CD4-positive, alpha-beta T cell treated with Interleukin-17A for 4 hours (primary cell): ENCODE results near the gene CACNA1B.
"Not testable (repeated sequence)": the region's sequence is repeated elsewhere in the genome, so short reads cannot be mapped to it uniquely, and the experiment has no call there.

ENCODE experiments used
- DNase-seq: peaks from one replicate; pipeline ENCODE4 v3.0.0-alpha.2; 2020; ENCODE audit warnings: mixed read lengths

CACNA1B gene

DNA sequence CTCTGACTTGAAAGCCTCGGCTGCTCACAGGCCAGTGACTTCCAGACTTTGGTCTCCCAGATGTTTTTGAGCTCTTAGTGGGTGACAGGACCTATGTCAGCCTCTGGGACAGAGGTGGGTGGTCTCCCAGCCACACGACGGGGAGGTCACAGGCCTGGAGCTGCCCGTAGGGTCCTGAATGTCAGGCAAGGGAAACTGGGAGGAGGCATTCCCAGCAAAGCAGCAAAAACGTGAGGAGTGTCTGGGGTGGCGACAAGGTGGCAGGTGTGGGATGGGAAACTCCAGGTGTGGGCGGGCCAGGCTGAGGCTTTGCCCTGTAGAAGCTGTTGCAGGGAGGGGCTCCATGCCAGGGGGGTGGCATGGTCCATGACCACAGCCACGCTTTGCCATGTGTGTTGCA is 110.5 kb downstream of the CACNA1B start:
- DNase-seq = no peak

DNA sequence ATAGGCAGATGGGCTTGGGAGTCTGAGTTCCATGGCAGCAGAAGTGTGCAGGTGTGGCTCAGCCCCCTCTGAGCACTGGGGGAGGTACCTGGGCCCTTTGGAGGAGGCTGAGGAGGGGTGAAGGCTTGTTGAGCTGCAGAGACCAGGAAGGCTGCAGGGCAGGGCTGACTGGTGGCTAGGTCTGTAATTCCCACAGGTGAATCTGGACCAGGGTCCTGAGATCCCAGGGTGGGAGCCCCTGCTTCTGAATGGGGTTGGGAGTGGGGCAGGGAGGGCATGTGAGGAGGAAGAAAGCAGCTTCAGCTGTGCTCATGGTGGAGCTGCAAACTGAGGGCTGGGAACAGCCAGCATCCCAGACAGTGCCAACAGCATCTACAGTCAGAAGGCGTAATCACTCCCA is 111.1 kb downstream of the CACNA1B start:
- DNase-seq = no peak

DNA sequence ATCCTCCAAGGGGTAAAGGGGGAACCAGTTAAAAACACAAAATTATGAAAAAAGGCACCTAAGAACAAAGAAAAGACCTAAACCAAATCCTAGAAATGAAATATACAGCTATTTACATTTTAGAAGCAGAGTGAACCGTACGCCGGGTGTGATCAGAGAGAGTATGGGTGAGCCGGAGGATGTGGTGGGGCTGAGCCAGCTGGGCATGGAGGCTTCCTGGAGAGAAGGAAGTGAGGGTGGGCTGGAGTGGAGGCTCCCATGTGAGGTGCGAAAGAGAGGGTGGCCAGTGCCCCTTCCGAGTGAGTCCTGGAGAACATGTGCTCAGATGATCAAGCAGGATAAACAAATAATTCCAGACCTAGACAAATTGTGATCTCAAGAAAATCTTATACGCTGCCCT is 111.6 kb downstream of the CACNA1B start:
- no peak for DNase-seq

DNA sequence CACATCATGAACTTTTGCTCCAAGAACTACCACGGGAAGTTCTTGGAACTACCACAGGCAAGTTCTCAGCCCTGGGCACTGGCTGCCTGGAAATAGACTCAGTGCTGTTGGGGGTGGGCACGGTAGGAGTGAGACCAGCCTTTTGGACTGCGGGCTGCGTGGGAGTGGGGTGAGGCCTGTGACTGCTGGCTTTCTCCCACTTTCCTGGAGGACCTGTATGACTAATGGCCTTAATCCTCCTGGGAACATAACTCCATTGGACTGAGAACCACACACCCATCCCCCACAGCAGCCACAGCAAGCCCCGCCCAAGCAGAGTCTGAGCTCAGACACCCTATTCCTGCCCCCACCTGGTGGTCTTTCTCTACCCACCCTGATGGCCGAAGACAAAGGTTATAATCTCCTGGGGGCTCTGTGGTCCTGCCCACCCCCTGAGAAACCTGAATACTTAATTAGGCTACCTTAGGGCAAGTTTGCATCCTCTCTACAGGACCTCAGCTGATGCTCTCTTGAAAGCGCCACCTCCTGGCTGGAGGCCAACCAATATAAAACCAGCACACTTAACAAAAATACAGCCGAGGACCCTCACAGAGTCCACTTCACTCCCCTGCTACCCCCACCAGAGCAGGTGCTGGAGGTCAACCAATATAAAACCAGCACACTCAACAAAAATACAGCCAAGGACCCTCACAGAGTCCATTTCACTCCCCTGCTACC is 112.6 kb downstream of the CACNA1B start:
- DNase-seq = no peak

DNA sequence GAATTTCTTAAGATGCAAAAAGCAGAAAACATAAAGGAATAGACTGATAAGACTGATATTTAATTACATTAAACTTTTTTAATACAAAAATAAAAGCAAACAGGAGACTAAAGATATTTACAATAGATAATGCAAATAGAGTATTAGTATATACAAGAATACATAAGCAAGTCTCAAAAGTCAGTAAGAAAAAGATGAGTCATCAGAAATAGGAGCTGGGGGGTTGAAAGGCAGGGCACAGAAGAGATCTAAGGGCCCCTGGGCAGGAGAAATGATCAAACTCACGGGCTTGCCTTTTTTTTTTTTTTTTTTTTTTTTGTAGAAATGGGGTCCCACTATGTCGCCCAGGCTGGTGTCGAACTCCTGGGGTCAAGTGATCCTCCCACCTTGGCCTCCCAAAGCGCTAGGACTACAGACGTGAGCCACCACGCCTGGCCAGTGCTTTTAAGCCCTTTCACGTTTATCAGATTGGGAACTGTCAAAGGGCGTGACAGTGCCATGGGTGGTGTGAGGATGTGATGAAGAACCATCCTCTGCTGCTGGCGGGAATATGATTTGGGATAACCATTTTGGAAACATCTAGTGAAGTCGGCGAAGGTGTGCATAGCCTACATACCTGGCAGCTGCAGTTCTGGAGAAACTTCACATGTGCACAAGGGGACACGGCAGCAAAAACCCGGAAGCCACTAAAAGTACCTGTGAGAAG is 126.1 kb downstream of the CACNA1B start:
- DNase-seq = no peak

DNA sequence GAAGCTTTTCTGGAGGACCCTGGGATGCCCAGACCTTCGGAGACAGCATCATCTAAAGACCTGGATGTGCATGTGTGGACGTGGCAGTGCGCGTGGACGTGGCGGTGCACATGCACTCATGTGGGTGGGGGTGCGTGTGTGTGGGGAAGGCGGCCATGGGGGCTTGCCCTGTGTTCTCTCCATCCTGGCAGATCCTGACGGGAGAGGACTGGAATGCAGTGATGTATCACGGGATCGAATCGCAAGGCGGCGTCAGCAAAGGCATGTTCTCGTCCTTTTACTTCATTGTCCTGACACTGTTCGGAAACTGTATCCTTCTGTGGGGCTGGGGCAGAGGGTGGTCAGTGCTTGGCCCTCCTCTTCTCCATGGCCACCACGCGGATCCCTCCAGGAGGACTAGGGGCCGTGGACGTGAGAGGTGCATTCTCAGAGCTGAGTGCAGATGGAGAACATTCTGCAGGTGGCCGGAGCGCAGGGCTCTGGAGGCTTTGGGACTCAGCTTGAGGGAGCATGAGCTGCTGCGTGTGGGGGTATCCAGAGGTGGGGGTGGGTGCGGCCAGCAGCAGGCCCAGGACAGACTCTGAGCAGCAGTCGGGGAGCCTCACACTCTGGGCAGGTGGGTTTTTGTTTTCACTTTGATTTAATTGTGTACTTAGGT is 129.1 kb downstream of the CACNA1B start:
- DNase-seq = no peak

DNA sequence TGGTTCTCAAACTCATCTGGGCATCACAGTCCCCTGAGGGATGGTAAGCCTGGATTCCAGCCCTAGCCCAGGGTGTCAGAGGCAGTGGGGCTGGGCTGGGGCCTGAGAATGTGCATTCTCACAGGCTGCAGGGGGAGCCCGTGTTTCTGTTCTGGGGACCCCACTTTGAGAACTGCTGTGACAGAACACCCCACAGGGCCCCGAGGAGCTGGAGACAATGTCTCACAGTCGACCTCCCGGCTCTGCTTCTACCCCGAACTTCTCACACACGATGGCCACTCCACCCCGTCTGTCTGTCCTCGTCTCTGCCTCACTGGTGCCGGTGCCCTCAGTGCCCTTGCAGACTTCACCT is 130.0 kb downstream of the CACNA1B start:
- no peak for DNase-seq

DNA sequence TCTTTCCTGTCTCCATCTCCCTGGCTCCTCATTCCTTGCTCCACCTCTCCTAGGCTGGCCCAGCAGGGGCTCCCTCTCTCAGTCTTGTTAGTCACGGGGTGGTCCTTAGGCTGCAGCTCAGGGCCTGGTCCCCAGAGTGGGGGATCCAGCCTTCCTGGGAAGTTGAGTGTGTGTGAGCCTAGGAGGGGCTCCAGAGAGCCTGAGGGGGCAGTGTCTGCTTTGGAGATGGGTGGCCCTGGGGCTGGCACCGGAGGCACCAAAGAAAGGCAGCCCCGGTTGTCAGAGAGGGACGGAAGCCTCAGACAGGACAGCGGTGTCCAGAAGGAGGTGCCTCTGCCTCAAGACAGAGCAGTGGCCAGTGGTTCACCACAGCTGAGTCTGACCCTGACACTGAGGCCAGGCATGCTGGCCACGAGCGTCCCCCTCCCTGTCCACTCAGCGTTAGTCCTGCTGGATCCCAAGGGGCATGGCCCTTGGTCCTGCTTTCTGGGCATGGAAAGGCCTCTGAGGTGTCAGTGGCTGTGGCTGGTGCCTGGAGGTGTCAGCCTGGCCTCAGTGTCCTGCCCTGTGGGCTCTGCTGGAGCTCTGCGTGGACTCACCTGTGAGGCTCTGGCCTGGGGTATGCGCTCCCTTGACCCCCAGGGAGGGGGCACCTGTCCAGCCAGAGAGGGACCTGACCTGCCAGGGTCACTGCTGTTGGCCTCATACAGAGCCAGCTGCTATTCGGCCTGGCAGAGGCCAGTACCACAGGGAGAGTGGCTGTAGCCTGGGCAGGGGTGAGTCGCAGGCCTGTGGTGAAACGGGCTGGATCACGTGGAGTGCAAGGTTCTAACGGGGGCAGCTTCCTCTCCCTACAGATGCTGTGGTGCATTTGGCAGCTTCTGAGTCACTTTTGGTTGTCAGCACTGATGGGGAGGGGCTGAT is 130.6 kb downstream of the CACNA1B start:
- DNase-seq = no peak

DNA sequence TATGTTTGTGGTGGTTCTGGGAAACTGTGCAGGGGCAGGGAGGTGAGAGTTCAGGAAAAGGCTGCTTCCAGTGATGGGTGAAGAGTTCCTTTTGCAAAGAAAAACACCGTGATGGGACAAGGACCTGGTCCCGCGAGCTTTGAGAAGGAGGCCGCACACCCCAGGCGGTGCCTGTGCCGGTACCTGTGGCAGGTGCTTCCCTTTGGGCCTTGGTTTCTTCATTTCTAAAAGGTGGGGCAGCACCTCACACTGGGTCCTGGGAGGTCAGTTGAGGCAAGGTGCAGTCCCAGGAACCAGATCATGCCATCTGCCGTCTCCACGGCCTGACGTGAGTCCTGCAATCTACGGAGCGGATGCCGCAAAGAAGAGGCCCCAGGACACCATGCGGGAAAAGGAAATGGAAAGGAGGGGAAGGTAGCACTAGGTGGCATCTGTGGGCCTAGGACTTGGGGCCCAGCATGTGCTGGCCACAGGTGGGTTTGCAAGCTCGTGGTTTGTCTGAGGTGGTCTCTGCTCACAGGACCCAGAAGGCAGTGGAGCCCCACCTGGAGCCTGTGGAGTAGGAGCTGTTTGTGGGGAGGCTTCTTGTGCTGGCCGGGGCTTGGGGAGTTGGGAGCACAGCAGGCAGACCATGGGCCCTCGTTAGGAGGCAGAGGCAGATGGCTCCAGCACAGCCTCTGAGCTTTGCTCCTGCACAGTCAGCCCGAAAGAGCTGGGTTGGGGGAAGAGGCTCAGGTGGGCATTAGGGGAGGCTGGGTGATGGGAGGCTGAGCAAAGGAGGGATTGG is 131.6 kb downstream of the CACNA1B start:
- no peak for DNase-seq

DNA sequence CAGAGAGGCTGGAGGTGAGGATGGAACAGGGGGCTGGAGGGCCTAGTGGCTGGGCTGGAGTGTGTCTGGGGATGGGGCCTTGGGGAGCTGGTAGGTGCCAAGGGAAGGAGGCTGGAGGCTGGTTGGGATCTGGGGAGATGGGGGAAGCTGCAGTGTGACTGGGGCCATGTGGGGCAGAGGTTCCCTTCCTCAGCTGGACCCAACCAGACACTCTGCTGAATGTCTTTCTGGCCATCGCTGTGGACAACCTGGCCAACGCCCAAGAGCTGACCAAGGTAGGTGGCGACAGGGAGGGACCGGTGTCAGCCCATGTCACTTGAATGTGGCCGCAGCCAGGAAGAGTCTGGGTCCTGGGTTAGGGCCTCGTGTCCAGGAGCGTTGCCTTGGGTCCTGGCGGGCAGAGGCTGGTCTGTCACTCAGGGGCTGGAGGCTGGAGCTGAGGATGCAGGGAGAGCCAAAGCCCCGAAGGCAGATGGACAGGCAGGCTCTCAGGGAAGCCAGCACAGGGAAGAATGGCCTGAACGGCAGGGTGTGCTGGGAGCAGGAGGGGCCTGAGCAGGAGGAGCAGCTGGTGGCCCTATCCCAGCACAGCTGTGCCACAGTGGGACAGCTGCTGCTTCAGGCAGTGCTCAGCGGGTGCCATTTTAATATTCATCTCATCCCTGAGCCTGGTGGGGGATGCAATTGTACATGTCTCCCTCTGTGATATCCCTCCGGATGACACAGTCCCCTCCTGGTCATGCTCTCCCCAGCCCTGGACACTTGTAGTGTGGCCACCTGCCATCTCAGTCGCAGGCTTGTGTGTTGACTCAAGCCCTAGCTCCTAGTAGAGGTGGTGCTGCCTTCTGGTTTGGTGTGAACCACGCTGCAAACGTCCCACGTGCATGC is 132.5 kb downstream of the CACNA1B start:
- no peak for DNase-seq

DNA sequence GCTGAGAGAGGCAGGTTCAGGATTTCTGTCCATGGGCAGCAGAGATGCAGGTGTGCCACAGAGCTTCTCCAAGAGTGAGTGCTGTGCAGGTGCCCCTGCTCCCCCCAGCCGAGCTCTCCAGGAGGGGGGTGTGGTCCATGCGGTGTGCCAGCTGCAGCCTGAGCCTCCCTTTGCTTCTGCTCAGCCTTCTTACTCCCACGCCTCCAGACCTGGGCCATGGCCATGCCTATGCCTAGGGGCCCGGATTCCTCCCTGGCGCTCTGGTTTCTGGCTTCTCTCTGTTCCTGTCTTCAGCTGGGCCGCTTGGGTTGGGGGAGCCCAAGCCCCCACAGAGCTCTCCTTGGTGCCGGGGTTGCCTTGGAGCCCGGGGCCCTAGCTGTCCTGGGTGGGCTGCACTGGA is 133.3 kb downstream of the CACNA1B start:
- no peak for DNase-seq

DNA sequence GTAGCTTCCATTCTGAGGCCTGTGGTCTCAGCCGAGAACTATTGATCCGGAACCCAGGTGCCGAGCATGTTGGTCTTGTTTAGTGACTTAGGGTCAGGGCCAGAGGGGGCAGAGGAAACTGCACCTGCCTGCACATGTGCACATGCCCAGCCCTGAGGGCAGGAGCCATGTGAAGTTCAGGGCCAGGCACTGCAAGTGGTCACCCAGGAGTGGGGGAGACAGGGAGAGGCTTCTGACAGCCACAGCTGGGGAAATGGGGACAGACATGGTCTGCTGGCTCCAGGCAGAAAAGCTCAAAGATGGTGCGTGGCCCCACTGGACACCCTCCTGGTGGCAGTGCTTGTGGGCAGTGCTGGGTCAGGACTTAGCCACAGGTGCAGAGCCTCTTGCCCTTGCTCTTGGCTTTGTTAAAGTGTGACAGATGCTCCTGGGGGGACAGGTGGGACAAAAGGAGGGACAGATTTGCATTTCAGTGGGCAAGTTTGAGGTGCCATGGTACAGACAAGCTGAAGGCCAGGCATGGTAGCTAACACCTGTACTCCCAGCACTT is 134.4 kb downstream of the CACNA1B start:
- no peak for DNase-seq

DNA sequence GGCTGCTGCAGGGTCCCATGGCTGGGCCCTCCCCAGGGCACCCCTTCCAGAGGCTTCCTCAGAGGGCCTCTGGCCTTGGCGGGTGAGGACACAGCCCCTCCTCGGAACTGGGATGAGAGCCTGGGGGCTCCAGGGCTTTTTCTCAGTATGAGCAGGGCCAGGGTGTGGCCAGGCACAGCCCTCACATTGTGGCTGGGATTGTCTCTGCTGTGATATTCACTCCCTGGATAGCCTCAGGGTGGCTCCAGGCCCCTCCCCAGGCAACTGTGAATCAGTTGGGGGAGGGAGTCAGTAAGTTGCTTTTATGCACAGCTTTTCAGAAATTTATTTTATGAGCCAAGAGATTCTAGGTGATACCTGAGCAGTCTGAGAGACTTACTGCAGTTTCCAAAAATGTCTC is 135.7 kb downstream of the CACNA1B start:
- DNase-seq = no peak

DNA sequence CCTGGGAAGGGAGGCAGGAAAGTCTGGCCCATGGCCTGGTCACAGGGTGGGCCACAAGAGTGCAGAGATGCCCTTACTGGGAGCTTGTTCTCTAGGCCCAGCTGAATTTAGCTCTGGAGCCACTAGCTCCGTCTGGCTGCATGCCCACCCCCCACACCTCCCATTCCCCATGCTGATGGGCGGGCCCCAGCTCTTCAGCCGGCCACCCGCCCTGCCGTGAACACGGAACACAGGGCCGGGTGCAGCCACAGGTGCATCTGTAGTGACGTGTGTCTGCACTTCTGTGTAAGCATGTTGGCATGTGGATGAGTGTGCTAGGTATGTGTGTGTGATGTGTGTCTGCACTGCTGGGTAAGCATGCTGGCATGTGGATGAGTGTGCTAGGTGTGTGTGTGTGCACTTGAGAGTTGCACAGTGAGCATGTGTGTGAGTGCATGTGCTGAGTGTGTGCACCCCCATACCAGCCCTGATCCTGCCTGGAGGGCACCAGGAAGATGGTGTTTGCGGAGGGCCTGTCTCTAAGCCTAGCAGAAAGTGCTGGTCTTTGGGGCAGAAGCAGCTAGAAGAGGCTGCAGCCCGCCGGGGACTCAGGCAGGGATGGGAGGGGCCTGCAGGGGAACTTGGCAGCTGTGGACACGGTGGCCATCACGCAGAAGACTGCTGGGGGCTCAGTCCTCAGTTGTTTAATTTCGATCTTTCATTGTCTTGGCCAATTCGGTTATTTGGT is 136.4 kb downstream of the CACNA1B start:
- DNase-seq = no peak

DNA sequence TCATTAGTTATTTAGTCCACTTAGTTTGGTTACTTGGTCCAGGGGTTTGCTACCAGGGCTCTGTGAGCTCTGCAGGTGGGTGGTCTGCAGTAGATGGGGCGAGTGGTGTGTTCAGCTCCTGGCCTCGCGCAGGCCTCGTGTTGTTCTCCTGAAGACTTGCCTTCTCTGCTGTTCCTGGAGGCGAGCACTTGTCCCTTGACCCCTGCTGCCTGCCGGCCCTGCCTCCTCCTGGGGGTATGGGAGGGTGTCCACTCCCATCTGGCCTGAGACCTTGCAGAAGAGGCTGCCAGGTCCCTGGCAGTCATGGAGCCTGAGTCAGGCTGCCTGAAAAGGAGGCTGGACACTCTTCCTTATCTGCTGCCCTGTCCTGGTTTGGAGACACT is 137.0 kb downstream of the CACNA1B start:
- DNase-seq = no peak

DNA sequence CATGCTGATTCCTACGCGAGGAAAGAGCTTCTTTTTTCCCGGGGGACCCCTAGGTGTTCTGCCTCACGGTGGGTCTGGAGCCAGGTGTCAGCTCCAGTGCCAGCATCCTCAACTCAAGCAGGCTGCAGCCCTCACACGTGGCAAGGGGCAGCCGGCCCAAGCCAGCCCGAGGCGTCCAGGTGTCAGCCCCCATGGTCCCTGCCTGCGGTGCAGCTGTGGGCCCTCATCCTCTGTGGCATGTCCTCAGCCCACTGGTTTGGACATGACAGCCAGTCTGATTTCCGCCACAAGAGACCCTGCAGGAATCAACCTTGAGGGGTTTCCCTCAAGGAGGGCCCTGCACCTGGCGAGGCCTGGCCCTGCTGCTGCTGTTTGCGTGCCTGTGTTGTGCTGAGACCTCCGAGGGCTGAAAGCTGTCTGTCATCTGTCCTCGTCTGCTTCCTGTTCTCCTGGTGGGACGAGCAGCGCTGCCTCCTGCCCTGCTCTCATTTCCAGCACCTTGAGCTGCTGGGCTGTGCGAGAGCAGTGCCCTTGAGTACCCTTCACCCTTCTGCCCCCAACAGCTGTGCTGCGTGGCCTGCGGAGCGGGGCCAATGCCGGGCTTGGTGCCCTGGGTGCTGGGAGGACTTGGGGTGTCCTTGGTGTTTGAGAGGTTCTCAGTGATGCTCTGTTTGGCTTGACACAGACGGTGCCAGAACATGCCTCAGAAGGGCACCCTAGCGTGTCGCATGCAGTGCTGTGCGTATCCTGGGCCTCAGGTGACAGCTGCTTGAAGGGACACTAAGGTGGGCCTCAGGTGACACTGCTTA is 137.6 kb downstream of the CACNA1B start:
- DNase-seq = no peak

DNA sequence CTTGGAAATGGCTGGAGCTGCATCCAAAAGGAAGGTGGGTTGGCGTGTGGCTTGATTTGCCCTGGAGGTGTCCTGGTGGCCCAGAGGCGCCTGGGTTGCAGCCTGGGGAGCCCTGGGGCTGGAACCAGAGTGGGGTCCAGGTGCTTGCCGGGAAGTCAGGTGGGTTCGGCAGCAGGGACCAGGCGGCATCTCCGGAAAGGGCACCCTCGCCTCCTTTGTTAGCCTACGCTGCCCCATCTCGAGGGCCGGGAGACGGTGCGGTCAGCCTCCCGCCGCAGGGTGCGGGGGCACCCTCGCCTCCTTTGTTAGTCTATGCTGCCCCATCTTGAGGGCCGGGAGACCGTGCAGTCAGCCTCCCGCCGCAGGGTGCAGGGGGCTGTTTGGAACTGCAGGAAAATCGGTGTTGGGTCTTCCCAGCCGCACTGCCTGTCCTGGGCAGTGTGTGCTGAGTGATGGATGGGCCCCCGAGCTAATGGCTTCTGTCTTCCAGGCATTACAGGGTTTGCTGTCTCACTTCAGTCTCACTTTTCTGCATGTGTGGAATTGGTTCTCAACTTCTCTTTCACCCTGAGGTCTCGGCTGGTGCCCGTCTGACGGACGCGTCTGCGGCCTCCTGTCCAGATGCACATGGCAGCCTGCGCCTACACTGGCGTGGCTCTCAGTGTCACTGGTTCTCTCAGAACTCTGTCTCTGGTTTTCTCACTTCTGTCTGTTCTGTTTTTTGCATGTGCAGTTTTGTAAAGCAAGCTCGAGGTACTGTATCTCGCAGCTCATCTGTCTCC is 139.0 kb downstream of the CACNA1B start:
- no peak for DNase-seq

DNA sequence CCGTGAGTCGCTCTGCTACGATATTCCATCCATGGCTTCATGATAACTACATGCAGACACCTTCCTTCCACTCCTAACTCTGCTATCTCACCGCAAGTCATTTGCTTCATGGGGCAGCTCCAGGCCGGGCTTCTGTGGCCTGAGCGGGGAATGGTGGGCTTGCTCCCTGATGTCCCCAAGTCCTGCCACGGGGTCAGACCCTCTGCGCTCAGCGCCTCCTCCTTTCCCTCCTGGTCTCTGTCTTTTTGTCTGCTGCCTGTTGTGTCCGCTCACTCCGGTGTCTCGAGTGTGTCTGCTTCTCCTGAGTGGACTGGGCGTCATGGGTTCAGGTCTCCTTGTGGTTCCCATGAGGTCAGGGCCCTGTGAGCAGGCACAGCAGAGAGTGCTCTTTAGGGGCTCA is 139.6 kb downstream of the CACNA1B start:
- DNase-seq = no peak

DNA sequence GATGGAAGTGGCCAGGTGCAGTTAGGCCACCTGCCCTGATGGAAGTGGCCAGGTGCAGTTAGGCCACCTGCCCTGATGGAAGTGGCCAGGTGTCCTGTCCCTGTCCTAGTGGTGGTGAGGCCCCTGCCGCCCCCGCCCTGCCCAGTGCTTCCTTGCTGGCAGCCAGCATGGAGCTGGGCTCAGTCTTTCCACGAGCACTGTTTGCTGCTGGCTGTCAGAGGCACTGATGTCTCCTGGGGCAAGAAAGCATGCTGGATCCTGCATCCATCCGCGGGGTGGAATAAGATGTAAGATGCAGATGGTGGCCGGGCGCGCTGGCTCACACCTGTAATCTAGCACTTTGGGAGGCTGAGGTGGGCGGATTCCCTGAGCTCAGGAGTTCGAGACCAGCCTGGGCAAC is 141.9 kb downstream of the CACNA1B start:
- not testable (repeated sequence) for DNase-seq
